ENCODE data around the gene ADGRG1. TPM values are rescaled to one million over a fixed set of nuclear protein-coding genes. Genes with fewer than 3 reads are reported as not detected.

The ADGRG1 gene
- total RNA-seq, 1 experiment from 2014 or later: 131 TPM

DNA sequence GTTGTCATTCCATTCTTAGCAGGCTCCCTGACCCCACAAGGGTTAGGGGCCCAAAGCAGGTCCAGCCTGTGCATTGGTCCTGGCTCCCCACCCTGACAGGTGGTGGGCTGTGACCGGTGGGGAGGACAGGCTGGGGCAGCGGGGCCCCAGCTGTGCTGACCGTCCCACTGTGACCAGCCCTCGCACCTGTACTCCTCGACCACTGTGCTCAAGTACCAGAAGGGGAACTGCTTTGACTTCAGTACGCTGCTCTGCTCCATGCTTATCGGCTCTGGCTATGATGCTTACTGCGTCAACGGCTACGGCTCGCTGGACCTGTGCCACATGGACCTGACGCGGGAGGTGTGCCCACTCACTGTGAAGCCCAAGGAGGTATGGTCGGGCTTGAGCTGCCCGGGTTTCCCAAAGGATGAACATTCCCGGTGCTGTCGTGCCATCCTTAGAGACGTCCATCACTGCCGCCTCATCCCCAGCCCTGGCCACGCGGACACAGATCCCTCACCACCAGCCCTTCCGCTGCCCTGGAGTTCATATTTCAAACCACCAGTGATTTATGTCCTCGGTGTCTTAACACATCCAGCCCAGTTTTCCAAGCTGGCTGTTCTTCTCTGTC lies 73.4 kb downstream of the ADGRG1 start:
- TF ChIP-seq, protein P1, sequence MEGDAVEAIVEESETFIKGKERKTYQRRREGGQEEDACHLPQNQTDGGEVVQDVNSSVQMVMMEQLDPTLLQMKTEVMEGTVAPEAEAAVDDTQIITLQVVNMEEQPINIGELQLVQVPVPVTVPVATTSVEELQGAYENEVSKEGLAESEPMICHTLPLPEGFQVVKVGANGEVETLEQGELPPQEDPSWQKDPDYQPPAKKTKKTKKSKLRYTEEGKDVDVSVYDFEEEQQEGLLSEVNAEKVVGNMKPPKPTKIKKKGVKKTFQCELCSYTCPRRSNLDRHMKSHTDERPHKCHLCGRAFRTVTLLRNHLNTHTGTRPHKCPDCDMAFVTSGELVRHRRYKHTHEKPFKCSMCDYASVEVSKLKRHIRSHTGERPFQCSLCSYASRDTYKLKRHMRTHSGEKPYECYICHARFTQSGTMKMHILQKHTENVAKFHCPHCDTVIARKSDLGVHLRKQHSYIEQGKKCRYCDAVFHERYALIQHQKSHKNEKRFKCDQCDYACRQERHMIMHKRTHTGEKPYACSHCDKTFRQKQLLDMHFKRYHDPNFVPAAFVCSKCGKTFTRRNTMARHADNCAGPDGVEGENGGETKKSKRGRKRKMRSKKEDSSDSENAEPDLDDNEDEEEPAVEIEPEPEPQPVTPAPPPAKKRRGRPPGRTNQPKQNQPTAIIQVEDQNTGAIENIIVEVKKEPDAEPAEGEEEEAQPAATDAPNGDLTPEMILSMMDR (conservative IDR thresholded peaks at IDR 0.05): no peak
- no peak for TF ChIP-seq EZH2 (IDR thresholded peaks at IDR 0.05; ENCODE audit: low read depth)
- Histone ChIP-seq H2AFZ (no peak overlapping the region), H3F3A (ENCODE audit: insufficient read depth, low read depth) (no peaks in the 10 kb centered on the region), H3K27ac (no peak overlapping the region), H3K9me3 (ENCODE audit: insufficient read depth, low read depth) (no peaks in the 10 kb centered on the region), H4K20me1 (ENCODE audit: insufficient read depth) (no peaks in the 10 kb centered on the region), H3K4me2 (no peak overlapping the region), H3K27me3 (ENCODE audit: insufficient read depth, low read depth) (no peaks in the 10 kb centered on the region), H3K4me3 (no peak overlapping the region), H3K4me1 (replicated peaks; ENCODE audit: insufficient read depth) (no peaks in the 10 kb centered on the region), H3K79me2 (ENCODE audit: low read depth) (no peaks in the 10 kb centered on the region), H3K9me2 (ENCODE audit: insufficient read depth) (no peaks in the 10 kb centered on the region), H3K36me3 (ENCODE audit: low read depth) (no peaks in the 10 kb centered on the region)
- CTCF ChIA-PET: no interaction called here
- BruUV-seq (replicated peaks): no TSS peak
- intact Hi-C loops (cut with micrococcal nuclease; ENCODE audit: unreplicated experiment): loop anchor here (2.0 kb wide), 1 partner anchor 63 kb away; no protein-coding TSS in a partner anchor
- POLR2A ChIA-PET (ENCODE audit: unreplicated experiment): interaction anchor here (0.6 kb wide), 1 partner anchor 73 kb away, joined by 4 read pairs; the partner anchor contains the start of gene ADGRG1
- no peak for DNase-seq

DNA sequence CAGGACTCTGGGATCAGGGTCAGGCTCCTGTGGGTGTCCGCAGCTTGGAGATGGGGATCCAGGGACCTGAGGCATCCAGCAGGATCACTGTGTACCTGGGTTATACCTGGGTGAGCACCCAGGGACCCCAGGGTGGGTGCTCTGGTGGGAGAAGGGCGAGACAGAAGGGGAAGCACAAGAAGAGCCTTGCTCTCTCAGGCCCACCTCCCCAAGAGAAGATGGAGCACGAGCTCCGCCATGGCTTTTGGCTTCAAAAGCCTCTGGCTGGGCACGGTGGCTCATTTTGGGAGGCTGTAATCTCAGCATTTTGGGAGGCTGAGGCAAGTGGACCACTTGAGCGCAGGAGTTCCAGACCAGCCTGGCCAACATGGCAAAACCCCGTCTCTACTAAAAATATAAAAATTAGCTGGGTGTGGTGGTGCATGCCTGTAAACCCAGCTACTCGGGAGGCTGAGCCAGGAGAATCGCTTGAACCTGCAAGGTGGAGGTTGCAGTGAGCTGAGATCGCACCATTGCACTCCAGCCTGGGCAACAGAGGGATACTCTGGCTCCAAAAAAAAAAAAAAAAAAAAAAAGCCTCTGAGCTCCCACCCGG lies 75.1 kb downstream of the ADGRG1 start:
- Histone ChIP-seq H3K4me2 (no peak overlapping the region), H3K79me2 (ENCODE audit: low read depth) (no peaks in the 10 kb centered on the region), H3K4me3 (no peak overlapping the region), H3K36me3 (ENCODE audit: low read depth) (no peaks in the 10 kb centered on the region), H4K20me1 (ENCODE audit: insufficient read depth) (no peaks in the 10 kb centered on the region), H2AFZ (no peak overlapping the region), H3K9me2 (ENCODE audit: insufficient read depth) (no peaks in the 10 kb centered on the region), H3K27me3 (ENCODE audit: insufficient read depth, low read depth) (no peaks in the 10 kb centered on the region), H3K4me1 (replicated peaks; ENCODE audit: insufficient read depth) (no peaks in the 10 kb centered on the region), H3K9me3 (ENCODE audit: insufficient read depth, low read depth) (no peaks in the 10 kb centered on the region), H3F3A (ENCODE audit: insufficient read depth, low read depth) (no peaks in the 10 kb centered on the region), H3K27ac (no peak overlapping the region)
- POLR2A ChIA-PET (ENCODE audit: unreplicated experiment): no interaction called here
- CTCF ChIA-PET: no interaction called here
- no TSS peak for BruUV-seq (replicated peaks)
- no peak for TF ChIP-seq EZH2 (IDR thresholded peaks at IDR 0.05; ENCODE audit: low read depth)
- TF ChIP-seq, protein P1 (conservative IDR thresholded peaks at IDR 0.05): no peak
- intact Hi-C loops (cut with micrococcal nuclease; ENCODE audit: unreplicated experiment): no loop called here
- no peak for DNase-seq

DNA sequence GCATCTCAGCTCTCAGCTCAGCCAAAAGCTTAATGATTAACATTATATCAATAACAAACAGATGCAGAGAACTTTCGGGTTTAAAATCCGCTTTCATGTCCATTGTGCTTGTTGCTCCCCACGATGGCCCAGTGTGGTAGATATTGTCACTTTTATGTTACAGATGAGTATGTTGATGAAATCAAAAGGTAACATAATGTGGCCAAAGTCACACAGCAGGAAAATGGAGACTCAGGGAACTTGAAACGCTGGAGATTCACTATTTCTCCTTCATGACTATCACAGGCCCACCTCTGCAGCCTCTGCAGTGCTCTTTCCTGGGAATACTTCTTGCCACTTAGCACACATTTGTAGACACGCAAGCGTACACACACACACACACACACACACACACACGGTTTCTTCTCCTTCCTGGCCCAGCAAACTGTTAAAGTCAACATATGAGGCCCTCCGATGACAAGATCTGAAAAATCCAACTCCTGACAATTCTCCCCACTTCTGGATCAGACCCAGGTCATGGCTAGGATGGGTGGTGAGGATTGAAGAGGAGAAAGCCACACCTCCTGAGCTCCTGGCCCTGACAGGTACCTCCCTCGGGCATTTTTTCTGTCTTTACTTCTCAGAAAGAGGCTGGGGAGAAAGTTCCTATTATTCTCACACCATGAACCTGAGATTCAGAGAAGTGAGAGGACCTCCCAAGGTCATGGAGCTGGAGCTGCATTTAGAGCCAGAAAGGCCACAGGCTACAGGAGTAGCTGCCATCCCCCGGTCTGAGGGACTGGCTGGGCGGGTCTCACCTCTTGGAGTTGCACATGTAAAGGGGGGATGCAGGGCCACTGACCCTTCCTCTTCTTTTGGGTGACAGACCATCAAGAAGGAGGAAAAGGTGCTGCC lies 75.8 kb downstream of the ADGRG1 start:
- Histone ChIP-seq H3K79me2 (ENCODE audit: low read depth) (no peaks in the 10 kb centered on the region), H3K27ac (no peak overlapping the region), H4K20me1 (ENCODE audit: insufficient read depth) (no peaks in the 10 kb centered on the region), H3K4me2 (no peak overlapping the region), H2AFZ (no peak overlapping the region), H3F3A (ENCODE audit: insufficient read depth, low read depth) (no peaks in the 10 kb centered on the region), H3K4me1 (replicated peaks; ENCODE audit: insufficient read depth) (no peaks in the 10 kb centered on the region), H3K4me3 (no peak overlapping the region), H3K27me3 (ENCODE audit: insufficient read depth, low read depth) (no peaks in the 10 kb centered on the region), H3K36me3 (ENCODE audit: low read depth) (no peaks in the 10 kb centered on the region), H3K9me2 (ENCODE audit: insufficient read depth) (no peaks in the 10 kb centered on the region), H3K9me3 (ENCODE audit: insufficient read depth, low read depth) (no peaks in the 10 kb centered on the region)
- BruUV-seq (replicated peaks): no TSS peak
- TF ChIP-seq, protein P1 (conservative IDR thresholded peaks at IDR 0.05): no peak
- TF ChIP-seq EZH2 (IDR thresholded peaks at IDR 0.05; ENCODE audit: low read depth): no peak
- ChIA-PET CTCF (interaction anchor here (0.7 kb wide), 1 partner anchor 20 kb away, joined by 4 read pairs; no protein-coding TSS in a partner anchor), POLR2A (ENCODE audit: unreplicated experiment) (no interaction called here)
- intact Hi-C loops (cut with micrococcal nuclease; ENCODE audit: unreplicated experiment): no loop called here
- DNase-seq: no peak
